A549 (cell line): Measurements from ENCODE around the gene GTF3C1. TPM values are rescaled to one million over a fixed set of nuclear protein-coding genes. Genes with fewer than 3 reads are reported as not detected.

ENCODE experiments used
- ATAC-seq, 2 experiments: fragments of 200-7000 bp in 1 of 2; fragments of >200 bp in 1 of 2; cut with Nextera tagmentation in 1 of 2; cut with Tn5 transposase in 1 of 2; 3 replicates each; pipeline versions ENCODE4 v1.8.0 to v1.9.1; 2018 to 2020; ENCODE audit warnings: mild to moderate bottlenecking in 1 of 2, moderate library complexity in 1 of 2
- CTCF ChIA-PET: fragments of 300-600 bp; sonication (Branson Sonifier 250); formaldehyde crosslinking; extraction: SDS; loops from one replicate; lab custom pipeline; 2021; ENCODE audit warnings: antibody characterized with exemption, inconsistent platforms; lab: Yijun Ruan, JAX
- POLR2A ChIA-PET: fragments of 350-600 bp; formaldehyde crosslinking; extraction: SDS; loops from one replicate; lab custom pipeline; 2021; ENCODE audit warnings: antibody characterized with exemption, inconsistent platforms; lab: Yijun Ruan, JAX
- DNase-seq, 2 experiments: peaks; one replicate each; pipeline versions ENCODE4 v3.0.0 to v3.0.0-alpha.2; 2011 to 2016; ENCODE audit warnings: low read depth in 1 of 2, low spot score in 1 of 2
- FAIRE-seq: peaks from 2 replicates; lab custom pipeline; 2011; peaks lifted over from hg19 to GRCh38; lab: Jason Lieb, UNC
- H3K27ac ChIP-seq, 2 experiments: fragments of >200 bp; sonication (Bioruptor Twin); formaldehyde crosslinking; 3 replicates each; pipeline ENCODE4 v1.5.1; 2016 to 2017
- H3K4me1 ChIP-seq: fragments of >200 bp; sonication (Bioruptor Twin); formaldehyde crosslinking; 3 replicates; pipeline ENCODE4 v1.6.1; 2016
- H3K4me2 ChIP-seq: fragments of >200 bp; sonication (Bioruptor Twin); formaldehyde crosslinking; 3 replicates; pipeline ENCODE4 v1.6.1; 2016
- H3K4me3 ChIP-seq: fragments of >200 bp; sonication (Bioruptor Twin); formaldehyde crosslinking; 3 replicates; pipeline ENCODE4 v1.5.1; 2016
- H3K9me3 ChIP-seq: fragments of >200 bp; sonication (Bioruptor Twin); formaldehyde crosslinking; 3 replicates; pipeline ENCODE4 v1.6.1; 2016
- CBX2 ChIP-seq: fragments of 200-600 bp; sonication (generic); IDR thresholded peaks from 2 replicates; pipeline ENCODE4 v1.6.1; 2016; ENCODE audit warnings: low read depth, mild to moderate bottlenecking, borderline replicate concordance
- CBX8 ChIP-seq: fragments of 200-600 bp; sonication (generic); IDR thresholded peaks from 2 replicates; pipeline ENCODE4 v1.6.1; 2016
- FOSB ChIP-seq: fragments of 250-450 bp; sonication (Bioruptor Pico); IDR thresholded peaks from 2 replicates; pipeline ENCODE4 v1.5.0; 2020; ENCODE audit warnings: mild to moderate bottlenecking, moderate library complexity
- FOSL2 ChIP-seq, 2 experiments: fragments of 450-650 bp in 1 of 2; fragments of >200 bp in 1 of 2; sonication (Bioruptor Twin) in 1 of 2; formaldehyde crosslinking; IDR thresholded peaks; 2 replicates each; pipeline versions ENCODE4 v1.5.0 to v1.6.1; 2016 to 2020; ENCODE audit warnings: mild to moderate bottlenecking in 1 of 2, moderate library complexity in 1 of 2
- HDAC2 ChIP-seq: fragments of 200-600 bp; sonication (generic); IDR thresholded peaks from 2 replicates; pipeline ENCODE4 v1.6.1; 2016
- HES2 ChIP-seq: fragments of >200 bp; sonication (Bioruptor Twin); formaldehyde crosslinking; IDR thresholded peaks from 2 replicates; pipeline ENCODE4 v1.6.1; 2016
- HOXA7 ChIP-seq: fragments of 250-450 bp; sonication (Bioruptor Pico); IDR thresholded peaks from 2 replicates; pipeline ENCODE4 v1.5.0; 2020; ENCODE audit warnings: mild to moderate bottlenecking, moderate library complexity
- HOXB13 ChIP-seq: fragments of 250-450 bp; sonication (Bioruptor Pico); IDR thresholded peaks from 2 replicates; pipeline ENCODE4 v1.5.0; 2020; ENCODE audit warnings: low read depth, mild to moderate bottlenecking, moderate library complexity
- HOXB5 ChIP-seq: fragments of 250-450 bp; sonication (Bioruptor Pico); IDR thresholded peaks from 2 replicates; pipeline ENCODE4 v1.5.0; 2020; ENCODE audit warnings: mild to moderate bottlenecking, moderate library complexity
- JUNB ChIP-seq: fragments of >200 bp; sonication (Bioruptor Twin); formaldehyde crosslinking; IDR thresholded peaks from 2 replicates; pipeline ENCODE4 v1.6.1; 2016
- KDM1A ChIP-seq: fragments of 200-600 bp; sonication (generic); IDR thresholded peaks from 2 replicates; pipeline ENCODE4 v1.6.1; 2016; ENCODE audit warnings: low read depth, mild to moderate bottlenecking
- MAZ ChIP-seq: fragments of 150-350 bp; IDR thresholded peaks from 2 replicates; pipeline ENCODE4 v1.6.1; 2014; ENCODE audit warnings: antibody characterized with exemption, low read depth, low read length, borderline replicate concordance
- MYC ChIP-seq: IDR thresholded peaks from 2 replicates; pipeline ENCODE4 v1.6.1; 2012; ENCODE audit warnings: mild to moderate bottlenecking, inconsistent platforms, low read length, improper control_type of control experiment, borderline replicate concordance
- NFE2L2 ChIP-seq: fragments of 150-350 bp; conservative IDR thresholded peaks from 2 replicates; pipeline ENCODE4 v1.6.1; 2014; ENCODE audit warnings: low read length
- NPAS2 ChIP-seq: fragments of 250-450 bp; sonication (Bioruptor Pico); IDR thresholded peaks from 2 replicates; pipeline ENCODE4 v1.8.0; 2022; ENCODE audit warnings: mild to moderate bottlenecking, moderate library complexity, borderline replicate concordance
- RAD21 ChIP-seq, 2 experiments: fragments of >200 bp in 1 of 2; sonication (Bioruptor Twin) in 1 of 2; formaldehyde crosslinking in 1 of 2; IDR thresholded peaks in 1 of 2; conservative IDR thresholded peaks in 1 of 2; 2 replicates in 1 of 2; 3 replicates in 1 of 2; pipeline ENCODE4 v1.6.1; 2012 to 2018; ENCODE audit warnings: inconsistent platforms in 1 of 2
- RCOR1 ChIP-seq: fragments of 150-350 bp; IDR thresholded peaks from 2 replicates; pipeline ENCODE4 v1.6.1; 2014; ENCODE audit warnings: antibody characterized with exemption, low read length, low read depth
- SMC3 ChIP-seq: fragments of >200 bp; sonication (Bioruptor Twin); formaldehyde crosslinking; IDR thresholded peaks from 3 replicates; pipeline ENCODE4 v1.6.1; 2018; ENCODE audit warnings: inconsistent platforms
- TFCP2L1 ChIP-seq: fragments of 250-450 bp; sonication (Bioruptor Pico); IDR thresholded peaks from 2 replicates; pipeline ENCODE4 v1.5.0; 2021; ENCODE audit warnings: mild to moderate bottlenecking
- USF2 ChIP-seq: fragments of 450-650 bp; IDR thresholded peaks from 2 replicates; pipeline ENCODE4 v1.6.1; 2014; ENCODE audit warnings: antibody characterized with exemption
- WGBS: methylation state at CpG from one replicate; pipeline ENCODE4 v1.1.6; 2017; ENCODE audit errors: missing lambda C conversion rate; 5-methylcytosine and 5-hydroxymethylcytosine counted together
- polyA plus RNA-seq, 4 experiments: library from polyadenylated mRNA; depleted of rRNA in 3 of 4; stranded (reverse); fragments of >200 nt; fragmentation: RNase III in 1 of 4; extraction: RNeasy Plus Mini Kit Qiagen cat#74134 plus additional on column Dnase treatment in 1 of 4; gene quantifications; 2 replicates in 3 of 4; 3 replicates in 1 of 4; pipeline ENCODE4 v1.2.3, GENCODE V29; 2011 to 2017
- TF ChIP-seq, protein P1 (sequence below): fragments of 250-450 bp; sonication (Bioruptor Pico); IDR thresholded peaks from 2 replicates; pipeline ENCODE4 v1.5.0; 2020; ENCODE audit warnings: low read depth, mild to moderate bottlenecking, moderate library complexity
- TF ChIP-seq, protein P2 (sequence below): fragments of >200 bp; sonication (Bioruptor Twin); formaldehyde crosslinking; IDR thresholded peaks from 3 replicates; pipeline ENCODE4 v1.6.1; 2016
- TF ChIP-seq, protein P3 (sequence below): IDR thresholded peaks from 2 replicates; pipeline ENCODE4 v1.6.1; 2012

The GTF3C1 gene
- polyA plus RNA-seq, 2 of the 4 experiments (the other 2 are of a cell fraction), result 41.6 to 54.2 TPM

- TF ChIP-seq MYC (no peak), JUNB (no peak), CBX2 (no peak), USF2 (no peak), HOXA7 (no peak)
Observed at GRCh38 chr16:27579087-27579980, 29.6 kb upstream of the GTF3C1 start (continued).

- TF ChIP-seq HES2 (no peak), TFCP2L1 (no peak), RAD21 (conservative IDR thresholded peaks at IDR 0.05 in 1 of 2, IDR thresholded peaks at IDR 0.05 in 1 of 2) (no peak), FOSL2 (IDR thresholded peaks at IDR 0.05) (no peak), FOSL2 (CRISPR knock-in tag; IDR thresholded peaks at IDR 0.05) (no peak), HOXB5 (CRISPR knock-in tag) (no peak), CBX8 (no peak), NPAS2 (no peak), HOXB13 (CRISPR knock-in tag) (no peak), SMC3 (no peak), NFE2L2 (no peak), KDM1A (no peak), HDAC2 (no peak), MYC (no peak)
- TF ChIP-seq, protein P1, sequence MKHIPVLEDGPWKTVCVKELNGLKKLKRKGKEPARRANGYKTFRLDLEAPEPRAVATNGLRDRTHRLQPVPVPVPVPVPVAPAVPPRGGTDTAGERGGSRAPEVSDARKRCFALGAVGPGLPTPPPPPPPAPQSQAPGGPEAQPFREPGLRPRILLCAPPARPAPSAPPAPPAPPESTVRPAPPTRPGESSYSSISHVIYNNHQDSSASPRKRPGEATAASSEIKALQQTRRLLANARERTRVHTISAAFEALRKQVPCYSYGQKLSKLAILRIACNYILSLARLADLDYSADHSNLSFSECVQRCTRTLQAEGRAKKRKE (CRISPR knock-in tag), result no peak
- H3K4me2 ChIP-seq, result no peak overlapping the region
- peaks cover 26% of the 10 kb centered on the region for H3K4me1 ChIP-seq
- H3K4me3 ChIP-seq, result no peak overlapping the region
- H3K27ac ChIP-seq, result peak overlapping the region in 1 of 2 experiments; percentile 29; a peak in 1 of 6 replicates
- H3K9me3 ChIP-seq, result no peaks in the 10 kb centered on the region
- POLR2A ChIA-PET, result no interaction called here
- ATAC-seq (no peak), DNase-seq (no peak), FAIRE-seq (no peak)
- WGBS, result 73% methylated on average over 5 of the region's 5 CpGs
- CTCF ChIA-PET, result interaction anchor here (0.5 to 0.8 kb wide), 2 partner anchors 238 to 290 kb away, joined by 3 read pairs; no protein-coding TSS in a partner anchor
Observed at GRCh38 chr16:27576729-27577128, 27.0 kb upstream of the GTF3C1 start.

GRCh38 chr16:27572711-27573110 lies 23.0 kb upstream of the GTF3C1 start:
- POLR2A ChIA-PET, result interaction anchor here (0.6 kb wide), 1 partner anchor 27 kb away, joined by 5 read pairs; no protein-coding TSS in a partner anchor
- no peaks in the 10 kb centered on the region for H3K9me3 ChIP-seq
- no peak for FAIRE-seq
- 91% methylated on average over 6 of the region's 6 CpGs for WGBS
- CTCF ChIA-PET, result no interaction called here
- TF ChIP-seq, protein P2, sequence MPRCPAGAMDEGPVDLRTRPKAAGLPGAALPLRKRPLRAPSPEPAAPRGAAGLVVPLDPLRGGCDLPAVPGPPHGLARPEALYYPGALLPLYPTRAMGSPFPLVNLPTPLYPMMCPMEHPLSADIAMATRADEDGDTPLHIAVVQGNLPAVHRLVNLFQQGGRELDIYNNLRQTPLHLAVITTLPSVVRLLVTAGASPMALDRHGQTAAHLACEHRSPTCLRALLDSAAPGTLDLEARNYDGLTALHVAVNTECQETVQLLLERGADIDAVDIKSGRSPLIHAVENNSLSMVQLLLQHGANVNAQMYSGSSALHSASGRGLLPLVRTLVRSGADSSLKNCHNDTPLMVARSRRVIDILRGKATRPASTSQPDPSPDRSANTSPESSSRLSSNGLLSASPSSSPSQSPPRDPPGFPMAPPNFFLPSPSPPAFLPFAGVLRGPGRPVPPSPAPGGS, result no peak
- no peak for TF ChIP-seq USF2
- TF ChIP-seq RCOR1, result no peak
- TF ChIP-seq HOXB13 (CRISPR knock-in tag), result no peak
- TF ChIP-seq MAZ, result no peak
- TF ChIP-seq FOSB, result no peak
- TF ChIP-seq, protein P3, sequence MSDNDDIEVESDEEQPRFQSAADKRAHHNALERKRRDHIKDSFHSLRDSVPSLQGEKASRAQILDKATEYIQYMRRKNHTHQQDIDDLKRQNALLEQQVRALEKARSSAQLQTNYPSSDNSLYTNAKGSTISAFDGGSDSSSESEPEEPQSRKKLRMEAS, result no peak
- TF ChIP-seq RAD21 (conservative IDR thresholded peaks at IDR 0.05 in 1 of 2, IDR thresholded peaks at IDR 0.05 in 1 of 2), result no peak
- TF ChIP-seq JUNB, result no peak
- TF ChIP-seq, all 56 proteins: peak for 0
- Histone ChIP-seq H3K4me1 (peaks cover 24% of the 10 kb centered on the region), H3K4me2 (no peak overlapping the region), H3K27ac (peak overlapping the region in 1 of 2 experiments; percentile 70; a peak in 1 of 6 replicates), H3K4me3 (no peak overlapping the region)
- DNase-seq (no peak), ATAC-seq (no peak)
